Endothelial cell of umbilical vein (primary cell): ENCODE measurements around the gene PCDH17. TPM values are rescaled to one million over a fixed set of nuclear protein-coding genes. Genes with fewer than 3 reads are reported as not detected.

Experiments
- BruUV-seq: library from RNA; stranded (reverse); fragments of 400-500 nt; replicated peaks from 2 replicates; lab custom pipeline; 2021; lab: Mats Ljungman, UMichigan
- CTCF ChIA-PET: fragments of 300-600, 350-600 bp; sonication (Branson Sonifier 250); formaldehyde crosslinking; loops from one replicate; lab custom pipeline; 2021; ENCODE audit warnings: antibody characterized with exemption, inconsistent platforms; lab: Charles Lee
- POLR2A ChIA-PET: fragments of 300-600, 350-600 bp; sonication (Branson Sonifier 250); formaldehyde crosslinking; loops from one replicate; lab custom pipeline; 2021; ENCODE audit warnings: antibody characterized with exemption, inconsistent platforms; lab: Charles Lee
- DNase-seq: peaks from one replicate; pipeline ENCODE4 v3.0.0-alpha.2; 2011; ENCODE audit warnings: low read depth, low spot score
- FAIRE-seq: peaks from 2 replicates; lab custom pipeline; 2011; peaks lifted over from hg19 to GRCh38; lab: Jason Lieb, UNC
- H2AFZ ChIP-seq: 2 replicates; pipeline ENCODE4 v1.6.0; 2012; ENCODE audit warnings: low read depth, low read length, control low read depth, inconsistent platforms
- H3K27ac ChIP-seq: 2 replicates; pipeline ENCODE4 v1.5.1; 2011; ENCODE audit warnings: low read depth, mild to moderate bottlenecking, control low read depth, low read length, moderate library complexity; ENCODE audit not compliant: insufficient read depth
- H3K27me3 ChIP-seq, 2 experiments: 2 replicates each; pipeline versions ENCODE4 v1.6.0 to v1.6.1; 2011; ENCODE audit warnings: low read length in 2 of 2, mixed read lengths in 1 of 2; ENCODE audit not compliant: control insufficient read depth in 2 of 2, insufficient read depth in 2 of 2
- H3K36me3 ChIP-seq, 2 experiments: 2 replicates in 1 of 2; 3 replicates in 1 of 2; pipeline ENCODE4 v1.5.1; 2011; ENCODE audit warnings: low read length in 2 of 2, mild to moderate bottlenecking in 1 of 2, moderate library complexity in 1 of 2; ENCODE audit not compliant: control insufficient read depth in 2 of 2, insufficient read depth in 2 of 2; ENCODE audit errors: extremely low read depth in 1 of 2
- H3K4me1 ChIP-seq: 3 replicates; pipeline ENCODE4 v1.5.1; 2011; ENCODE audit warnings: mild to moderate bottlenecking, low read length; ENCODE audit not compliant: control insufficient read depth, insufficient read depth; ENCODE audit errors: extremely low read depth
- H3K4me2 ChIP-seq: 2 replicates; pipeline ENCODE4 v1.6.1; 2011; ENCODE audit warnings: low read length, control low read depth, mixed read lengths; ENCODE audit not compliant: insufficient read depth
- H3K4me3 ChIP-seq, 3 experiments: fragments of 200-600 bp in 1 of 3; sonication (generic), shearing (Covaris generic) in 1 of 3; replicated peaks in 1 of 3; 2 replicates each; pipeline ENCODE4 v1.5.1; 2011 to 2016; ENCODE audit warnings: control low read depth in 3 of 3, low read length in 3 of 3, mild to moderate bottlenecking in 2 of 3, inconsistent platforms in 1 of 3, low read depth in 1 of 3, moderate library complexity in 1 of 3; ENCODE audit not compliant: insufficient read depth in 1 of 3
- H3K79me2 ChIP-seq: 2 replicates; pipeline ENCODE4 v1.6.0; 2012; ENCODE audit warnings: low read length, inconsistent platforms; ENCODE audit not compliant: control insufficient read depth, insufficient read depth
- H3K9ac ChIP-seq: replicated peaks from 2 replicates; pipeline ENCODE3; 2011; ENCODE audit warnings: low read length, control low read depth; ENCODE audit not compliant: insufficient read depth; ENCODE audit errors: extremely low read depth
- H3K9me1 ChIP-seq: replicated peaks from 3 replicates; pipeline ENCODE4 v1.6.0; 2011; ENCODE audit warnings: mild to moderate bottlenecking, low read length; ENCODE audit not compliant: control insufficient read depth, insufficient read depth; ENCODE audit errors: extremely low read depth
- H3K9me3 ChIP-seq: replicated peaks from 2 replicates; pipeline ENCODE4 v1.5.1; 2012; ENCODE audit warnings: low read length, inconsistent platforms; ENCODE audit not compliant: control insufficient read depth, insufficient read depth
- H4K20me1 ChIP-seq: replicated peaks from 2 replicates; pipeline ENCODE3; 2011; ENCODE audit warnings: mild to moderate bottlenecking, low read length; ENCODE audit not compliant: control insufficient read depth, insufficient read depth; ENCODE audit errors: extremely low read depth
- EZH2 ChIP-seq: IDR thresholded peaks from 2 replicates; pipeline ENCODE4 v1.6.1; 2012; ENCODE audit warnings: borderline replicate concordance, low read depth, mild to moderate bottlenecking, moderate library complexity, low read length, inconsistent platforms; ENCODE audit not compliant: severe bottlenecking
- GATA2 ChIP-seq: IDR thresholded peaks from 2 replicates; pipeline ENCODE4 v1.7.0; 2011; ENCODE audit warnings: low read depth, mild to moderate bottlenecking, moderate library complexity, mixed read lengths, low read length; ENCODE audit not compliant: insufficient read length, insufficient read depth
- JUN ChIP-seq: IDR thresholded peaks from 2 replicates; pipeline ENCODE4 v1.6.1; 2011; ENCODE audit warnings: borderline replicate concordance, low read depth; ENCODE audit not compliant: insufficient read length, insufficient read depth
- MYC ChIP-seq: IDR thresholded peaks from one replicate; pipeline ENCODE4 v1.6.1; 2011; ENCODE audit warnings: mild to moderate bottlenecking, low read depth, low read length
- POLR2A ChIP-seq: IDR thresholded peaks from 2 replicates; pipeline ENCODE4 v1.6.1; 2012; ENCODE audit warnings: low read depth, mild to moderate bottlenecking, control low read depth, low read length
- POLR2AphosphoS5 ChIP-seq: IDR thresholded peaks from 2 replicates; pipeline ENCODE4 v1.6.1; 2012; ENCODE audit warnings: low read depth, mild to moderate bottlenecking, control low read depth, low read length, moderate library complexity; ENCODE audit not compliant: insufficient read depth
- dilution Hi-C: fragments of 300-500 bp; cut with MboI; formaldehyde crosslinking; loops from one replicate; pipeline ENCODE4 v1.15.0; 2019; ENCODE audit warnings: low sequenced_read_pairs; ENCODE audit not compliant: extremely low pct_ligation_motif_present
- intact Hi-C: fragments of 100-400 bp; cut with micrococcal nuclease; formaldehyde crosslinking; loops from one replicate; pipeline ENCODE4 v1.10.0; 2022
- polyA plus RNA-seq, 4 experiments: library from polyadenylated mRNA; depleted of rRNA in 3 of 4; stranded (reverse) in 3 of 4; unstranded in 1 of 4; fragments of >200 nt; gene quantifications; 2 replicates each; pipeline versions ENCODE4 v1.2.1 to v1.2.3, GENCODE V29; 2011 to 2012; ENCODE audit warnings: missing spikeins in 1 of 4
- total RNA-seq: library from RNA; stranded (reverse); gene quantifications from 2 replicates; pipeline ENCODE4 v1.2.3, GENCODE V29; 2021
- TF ChIP-seq, protein P1 (sequence below): IDR thresholded peaks from 2 replicates; pipeline ENCODE4 v1.6.1; 2011; ENCODE audit not compliant: insufficient read depth, insufficient read length
- TF ChIP-seq, protein P2 (sequence below), 2 donors: IDR thresholded peaks; 1 replicate in 1 of 2; 2 replicates in 1 of 2; pipeline ENCODE4 v1.5.1; 2011; ENCODE audit warnings: low read length in 2 of 2, mild to moderate bottlenecking in 2 of 2, moderate library complexity in 2 of 2, control low read depth in 1 of 2, inconsistent platforms in 1 of 2, low read depth in 1 of 2; ENCODE audit not compliant: insufficient read depth in 1 of 2; ENCODE audit errors: extremely low read depth in 1 of 2

Gene PCDH17
- total and polyA plus RNA-seq, 2 donors (not counting 3 experiments of a cell fraction or from before 2014, with no cell fraction given), result 2.1 to 4.2 TPM

DNA sequence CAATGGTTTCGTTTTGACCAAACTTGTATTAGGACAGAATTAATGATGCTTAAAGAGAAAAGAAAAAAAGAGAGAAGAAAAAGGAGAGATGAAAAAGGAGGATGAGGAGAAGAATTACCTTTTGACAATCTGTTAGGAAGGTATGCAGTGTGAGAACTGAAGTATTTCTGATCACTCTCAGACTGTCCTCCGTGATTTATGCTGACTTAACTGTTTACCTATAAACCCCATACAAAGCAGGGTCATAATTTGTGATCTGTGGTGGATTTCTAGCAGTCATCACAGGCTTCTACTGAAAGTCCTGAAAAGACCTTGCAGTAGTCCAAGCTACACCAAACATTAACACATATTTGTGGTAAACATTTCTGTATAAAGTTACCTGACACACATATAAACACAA lies 93.9 kb downstream of the PCDH17 start:
- H3K27ac ChIP-seq, result no peak overlapping the region
- dilution Hi-C loops (no loop called here), intact Hi-C loops (no loop called here)
- H3K79me2 ChIP-seq, result no peaks in the 10 kb centered on the region
- no peaks in the 10 kb centered on the region for H3K9me1 ChIP-seq
- no peak overlapping the region for H2AFZ ChIP-seq
- H4K20me1 ChIP-seq, result no peaks in the 10 kb centered on the region
- no peaks in the 10 kb centered on the region for H3K27me3 ChIP-seq
- no peak overlapping the region for H3K9ac ChIP-seq
- no peak overlapping the region for H3K4me2 ChIP-seq
- DNase-seq (no peak), FAIRE-seq (no peak)
- no peaks in the 10 kb centered on the region for H3K36me3 ChIP-seq
- ChIA-PET CTCF (interaction anchor here (1.4 kb wide), 1 partner anchor 101 kb away, joined by 3 read pairs; no protein-coding TSS in a partner anchor), POLR2A (no interaction called here)
- BruUV-seq, result no TSS peak
- TF ChIP-seq EZH2, result no peak
- TF ChIP-seq MYC, result no peak
- no peak for TF ChIP-seq POLR2AphosphoS5
- TF ChIP-seq POLR2A, result no peak
- TF ChIP-seq, protein P1, sequence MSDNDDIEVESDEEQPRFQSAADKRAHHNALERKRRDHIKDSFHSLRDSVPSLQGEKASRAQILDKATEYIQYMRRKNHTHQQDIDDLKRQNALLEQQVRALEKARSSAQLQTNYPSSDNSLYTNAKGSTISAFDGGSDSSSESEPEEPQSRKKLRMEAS, result no peak
- no peaks in the 10 kb centered on the region for H3K4me1 ChIP-seq
- H3K9me3 ChIP-seq, result no peaks in the 10 kb centered on the region
- H3K4me3 ChIP-seq, result no peak overlapping the region

DNA sequence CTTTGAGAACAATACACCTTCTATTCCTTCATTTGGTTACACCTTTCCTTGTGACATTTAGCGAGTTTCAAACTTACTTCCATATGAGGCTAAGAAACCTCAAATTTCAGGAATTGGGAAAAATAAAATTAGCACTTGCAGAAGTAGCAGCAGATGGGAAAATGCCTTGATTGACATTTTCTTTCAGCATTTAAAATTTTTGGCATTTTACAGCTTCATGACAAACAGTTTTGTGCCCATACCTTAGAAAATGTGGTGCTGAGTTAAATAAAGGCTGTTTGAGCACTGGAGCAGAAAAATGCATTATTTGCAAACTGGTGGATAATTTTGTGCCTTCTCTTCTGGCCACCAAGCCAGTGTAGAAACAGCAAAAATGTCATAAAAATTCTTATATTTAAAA lies 95.4 kb downstream of the PCDH17 start:
- no peak overlapping the region for H3K9ac ChIP-seq
- no peaks in the 10 kb centered on the region for H3K27me3 ChIP-seq
- no peaks in the 10 kb centered on the region for H3K36me3 ChIP-seq
- DNase-seq, result no peak
- CTCF ChIA-PET, result interaction anchor here (1.4 kb wide), 1 partner anchor 102 kb away, joined by 3 read pairs; no protein-coding TSS in a partner anchor
- no peaks in the 10 kb centered on the region for H3K9me3 ChIP-seq
- no peak for FAIRE-seq
- intact Hi-C loops, result no loop called here
- TF ChIP-seq, protein P2, sequence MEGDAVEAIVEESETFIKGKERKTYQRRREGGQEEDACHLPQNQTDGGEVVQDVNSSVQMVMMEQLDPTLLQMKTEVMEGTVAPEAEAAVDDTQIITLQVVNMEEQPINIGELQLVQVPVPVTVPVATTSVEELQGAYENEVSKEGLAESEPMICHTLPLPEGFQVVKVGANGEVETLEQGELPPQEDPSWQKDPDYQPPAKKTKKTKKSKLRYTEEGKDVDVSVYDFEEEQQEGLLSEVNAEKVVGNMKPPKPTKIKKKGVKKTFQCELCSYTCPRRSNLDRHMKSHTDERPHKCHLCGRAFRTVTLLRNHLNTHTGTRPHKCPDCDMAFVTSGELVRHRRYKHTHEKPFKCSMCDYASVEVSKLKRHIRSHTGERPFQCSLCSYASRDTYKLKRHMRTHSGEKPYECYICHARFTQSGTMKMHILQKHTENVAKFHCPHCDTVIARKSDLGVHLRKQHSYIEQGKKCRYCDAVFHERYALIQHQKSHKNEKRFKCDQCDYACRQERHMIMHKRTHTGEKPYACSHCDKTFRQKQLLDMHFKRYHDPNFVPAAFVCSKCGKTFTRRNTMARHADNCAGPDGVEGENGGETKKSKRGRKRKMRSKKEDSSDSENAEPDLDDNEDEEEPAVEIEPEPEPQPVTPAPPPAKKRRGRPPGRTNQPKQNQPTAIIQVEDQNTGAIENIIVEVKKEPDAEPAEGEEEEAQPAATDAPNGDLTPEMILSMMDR (IDR thresholded peaks at IDR 0.05; ENCODE audit: extremely low read depth in 1 of 2, insufficient read depth in 1 of 2, low read depth in 1 of 2, low read length in 2 of 2), result no peak
- TF ChIP-seq GATA2 (no peak), EZH2 (no peak), JUN (no peak)
- TF ChIP-seq, protein P1, result no peak
- H4K20me1 ChIP-seq, result no peaks in the 10 kb centered on the region
- no peak overlapping the region for H3K4me2 ChIP-seq
- no peak overlapping the region for H3K4me3 ChIP-seq
- H3K79me2 ChIP-seq, result no peaks in the 10 kb centered on the region
- BruUV-seq, result no TSS peak
- H2AFZ ChIP-seq, result no peak overlapping the region
- no peaks in the 10 kb centered on the region for H3K9me1 ChIP-seq
- POLR2A ChIA-PET, result no interaction called here
- no peak overlapping the region for H3K27ac ChIP-seq
- dilution Hi-C loops, result no loop called here
- no peaks in the 10 kb centered on the region for H3K4me1 ChIP-seq
